NCI-H748 (cell line): ENCODE data around the gene CXCR6.
"Not testable (repeated sequence)": the region's sequence is repeated elsewhere in the genome, so short reads cannot be mapped to it uniquely, and the experiment has no call there.

Source experiments
- DNase-seq: peaks from one replicate; lab custom pipeline; 2025; ENCODE audit not compliant: unreplicated experiment; lab: John Stamatoyannopoulos, UW

CXCR6 gene

GRCh38 chr3:45986303-45986982 lies 43.2 kb downstream of the CXCR6 start:
- no peak for DNase-seq

GRCh38 chr3:45987368-45988291 lies 44.4 kb downstream of the CXCR6 start:
- DNase-seq: no peak

GRCh38 chr3:45988362-45988761 lies 45.1 kb downstream of the CXCR6 start:
- no peak for DNase-seq

- no peak for DNase-seq
Observed at GRCh38 chr3:45988804-45989203, 45.5 kb downstream of the CXCR6 start.

GRCh38 chr3:45990181-45990580 lies 46.9 kb downstream of the CXCR6 start:
- no peak for DNase-seq

- DNase-seq: no peak
Observed at GRCh38 chr3:45991341-45991740, 48.1 kb downstream of the CXCR6 start.

- DNase-seq: no peak
Observed at GRCh38 chr3:45992133-45992729, 49.0 kb downstream of the CXCR6 start.

GRCh38 chr3:45992821-45993221 lies 49.6 kb downstream of the CXCR6 start:
- no peak for DNase-seq

GRCh38 chr3:45993421-45994027 lies 50.3 kb downstream of the CXCR6 start:
- no peak for DNase-seq

GRCh38 chr3:45994419-45995235 lies 51.4 kb downstream of the CXCR6 start:
- peak; percentile 56 for DNase-seq

GRCh38 chr3:45995236-45996192 lies 52.2 kb downstream of the CXCR6 start, which contains the start of gene FYCO1:
TSS of gene FYCO1 (minus strand) at chr3:45995824. CDS start at chr3:45984910, 10,914 bp downstream.
- peak; percentile 79 for DNase-seq

GRCh38 chr3:45997499-45997898 lies 54.2 kb downstream of the CXCR6 start:
- DNase-seq: not testable (repeated sequence)

GRCh38 chr3:45997942-45998341 lies 54.7 kb downstream of the CXCR6 start:
- no peak for DNase-seq
